Measurements from ENCODE around the gene ITPRID2.

Gene ITPRID2

DNA sequence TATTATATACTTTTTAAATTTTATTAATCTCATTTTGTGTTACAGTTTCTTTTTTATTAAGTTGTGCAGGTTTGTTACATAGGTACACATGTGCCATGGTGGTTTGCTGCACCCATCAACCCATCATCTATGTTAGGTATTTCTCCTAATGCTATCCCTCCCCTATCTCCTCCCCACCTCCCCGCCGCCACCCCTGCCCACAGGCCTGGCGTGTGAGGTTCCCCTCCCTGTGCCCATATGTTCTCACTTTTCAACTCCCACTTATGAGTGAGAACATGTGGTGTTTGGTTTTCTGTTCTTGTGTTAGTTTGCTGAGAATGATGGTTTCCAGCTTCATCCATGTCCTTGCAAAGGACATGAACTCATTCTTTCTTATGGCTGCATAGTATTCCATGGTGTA lies 64.3 kb downstream of the ITPRID2 start:
- in situ Hi-C loops (cut with MboI; ENCODE audit: low sequenced_read_pairs) = loop anchor here (25.0 kb wide), 1 partner anchor 219 kb away; no protein-coding TSS in a partner anchor

DNA sequence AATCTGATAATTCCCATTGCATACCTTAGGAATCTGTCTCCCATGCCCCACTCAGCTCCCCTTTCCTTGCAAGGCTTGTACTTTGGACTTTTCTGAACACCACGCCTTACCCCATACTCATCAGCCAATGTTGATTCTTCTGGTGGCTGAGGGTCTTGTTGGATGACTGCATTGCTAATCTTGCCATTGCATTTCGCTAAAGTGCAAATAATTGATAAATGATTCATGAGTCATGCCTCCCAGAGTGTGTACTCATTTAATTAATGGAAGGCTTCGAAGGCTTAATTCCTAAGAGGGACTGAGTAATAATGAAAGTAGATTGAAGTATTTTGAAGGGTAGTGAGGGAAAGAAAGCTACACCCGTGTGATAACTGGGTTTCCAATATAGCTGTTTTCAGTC lies 66.1 kb downstream of the ITPRID2 start:
- in situ Hi-C loops (cut with MboI; ENCODE audit: low sequenced_read_pairs) = loop anchor here (25.0 kb wide), 1 partner anchor 220 kb away; no protein-coding TSS in a partner anchor

DNA sequence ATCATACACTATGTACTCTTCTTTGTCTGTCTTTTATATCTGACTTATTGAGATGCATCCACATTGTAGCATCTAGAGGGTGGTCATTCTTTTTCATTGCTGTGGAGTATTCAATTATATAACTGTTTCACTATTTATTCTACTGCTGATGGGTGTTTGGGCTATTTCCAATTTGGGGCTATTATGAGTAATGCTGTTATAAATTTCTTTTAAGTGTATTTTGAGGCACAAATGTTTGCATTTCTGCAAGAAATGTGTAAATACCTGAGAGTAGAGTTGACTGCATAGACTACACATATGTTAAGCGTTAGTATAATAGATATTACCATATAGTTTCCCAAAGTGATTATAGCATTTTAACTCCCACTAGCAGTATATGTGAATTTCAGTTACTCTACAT lies 67.2 kb downstream of the ITPRID2 start:
- in situ Hi-C loops (cut with MboI; ENCODE audit: low sequenced_read_pairs) = loop anchor here (25.0 kb wide), 1 partner anchor 221 kb away; no protein-coding TSS in a partner anchor

DNA sequence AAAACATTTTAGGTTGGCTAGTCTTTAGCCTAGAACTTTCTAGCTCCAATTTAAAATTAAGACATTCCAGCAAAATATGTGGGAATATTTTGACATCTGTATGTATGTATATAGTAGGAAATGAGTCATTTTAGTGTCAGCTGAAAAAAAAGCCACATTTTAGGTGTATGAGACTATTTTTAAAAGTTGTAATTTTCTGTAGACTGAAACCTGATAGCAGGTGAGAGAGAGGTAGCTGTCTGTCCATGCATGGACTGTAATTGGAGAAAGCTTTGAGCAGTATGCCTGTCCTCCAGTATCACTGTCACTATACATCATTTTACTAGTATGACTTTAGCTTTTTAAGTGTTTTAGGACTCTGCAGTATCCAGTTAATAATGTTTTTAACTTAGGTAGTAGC lies 68.0 kb downstream of the ITPRID2 start:
- in situ Hi-C loops (cut with MboI; ENCODE audit: low sequenced_read_pairs) = loop anchor here (25.0 kb wide), 1 partner anchor 222 kb away; no protein-coding TSS in a partner anchor

DNA sequence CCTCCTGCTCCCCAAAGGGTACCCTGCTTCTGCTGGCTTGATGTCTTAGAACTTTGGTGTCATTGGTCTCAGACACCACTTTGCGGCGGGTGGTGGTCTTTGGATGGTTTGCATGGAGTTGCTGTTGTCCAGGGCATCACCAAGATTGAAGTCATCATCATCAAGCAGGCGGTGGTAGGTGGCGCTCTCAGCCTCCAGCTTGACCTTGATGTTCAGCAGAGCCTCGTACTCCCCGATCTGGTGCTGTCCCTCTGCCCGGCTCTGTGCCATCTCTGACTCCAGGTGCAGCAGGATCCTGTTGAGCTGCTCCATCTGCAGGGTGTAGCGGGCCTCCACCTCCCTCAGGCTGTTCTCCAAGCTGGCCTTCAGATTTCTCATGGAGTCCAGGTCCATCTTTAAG lies 69.6 kb downstream of the ITPRID2 start:
- in situ Hi-C loops (cut with MboI; ENCODE audit: low sequenced_read_pairs) = loop anchor here (25.0 kb wide), 1 partner anchor 224 kb away; no protein-coding TSS in a partner anchor

DNA sequence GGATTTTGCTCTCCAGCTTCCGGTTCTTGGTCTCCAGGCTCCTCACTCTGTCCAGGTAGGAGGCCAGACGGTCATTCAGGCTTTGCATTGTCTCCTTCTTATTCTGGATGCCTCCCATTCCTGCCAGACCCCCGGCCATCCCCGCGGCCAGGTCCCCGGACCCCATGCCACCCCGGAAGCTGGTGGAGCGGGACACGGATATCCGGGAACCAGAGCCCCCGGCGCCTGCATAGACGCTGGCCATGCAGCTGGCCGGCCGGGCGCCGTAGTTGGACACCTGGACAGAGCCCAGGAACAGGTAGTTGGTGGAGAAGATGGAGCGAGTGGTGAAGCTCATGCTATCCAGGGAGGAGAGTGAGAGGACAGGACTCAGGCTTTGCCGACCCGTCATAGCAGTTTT lies 70.6 kb downstream of the ITPRID2 start:
- in situ Hi-C loops (cut with MboI; ENCODE audit: low sequenced_read_pairs) = loop anchor here (25.0 kb wide), 1 partner anchor 225 kb away; no protein-coding TSS in a partner anchor

DNA sequence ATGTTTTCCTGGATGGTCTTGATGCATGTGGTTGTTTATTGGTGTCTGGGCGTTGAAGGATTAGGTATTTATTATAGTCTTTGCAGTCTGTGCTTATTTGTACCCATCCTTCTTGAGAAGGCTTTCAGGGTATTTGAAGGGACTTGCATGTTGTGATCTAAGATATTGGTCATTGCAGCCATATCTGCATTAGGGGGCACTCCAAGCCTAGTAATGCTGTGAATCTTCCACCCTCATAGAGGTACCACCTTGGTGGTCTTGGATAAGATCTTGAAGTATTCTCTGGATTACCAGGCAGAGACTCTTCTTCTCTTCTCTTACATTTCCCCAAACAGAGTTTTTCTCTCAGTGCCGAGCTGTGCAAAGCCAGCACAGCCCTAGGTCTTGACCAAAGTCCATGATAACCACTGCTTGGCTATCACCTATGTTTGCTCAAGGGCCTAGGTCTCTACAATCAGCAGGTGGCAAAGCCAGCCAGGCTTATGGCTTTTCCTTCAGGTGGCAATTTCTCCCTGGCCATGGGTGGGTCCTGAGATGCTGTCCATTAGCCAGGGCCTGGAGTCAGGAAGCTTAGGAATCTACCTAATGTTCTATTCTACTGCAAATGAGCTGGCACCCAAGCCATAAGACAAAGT lies 78.7 kb downstream of the ITPRID2 start:
- in situ Hi-C loops (cut with MboI; ENCODE audit: low sequenced_read_pairs) = loop anchor here (25.0 kb wide), 1 partner anchor 233 kb away; no protein-coding TSS in a partner anchor

DNA sequence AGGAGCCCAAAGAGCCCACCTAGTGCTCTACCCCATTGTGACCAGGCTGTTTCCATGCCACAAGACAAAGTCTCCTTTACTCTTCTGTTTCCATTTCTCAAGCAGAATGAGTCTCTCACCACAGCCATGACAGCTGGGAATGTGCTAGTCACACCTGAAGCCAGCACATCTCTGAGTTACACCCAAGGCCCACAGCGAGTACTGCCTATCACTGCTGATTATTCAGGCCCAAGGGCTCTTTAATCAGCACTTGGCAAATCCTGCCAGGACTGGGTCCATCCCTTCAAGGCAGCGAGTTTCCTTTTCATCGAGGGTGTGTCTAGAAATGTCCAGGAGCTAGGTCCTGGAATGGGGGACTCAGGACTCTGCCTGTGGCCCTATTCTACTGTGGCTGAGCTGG lies 79.5 kb downstream of the ITPRID2 start:
- in situ Hi-C loops (cut with MboI; ENCODE audit: low sequenced_read_pairs) = loop anchor here (25.0 kb wide), 1 partner anchor 234 kb away; no protein-coding TSS in a partner anchor

DNA sequence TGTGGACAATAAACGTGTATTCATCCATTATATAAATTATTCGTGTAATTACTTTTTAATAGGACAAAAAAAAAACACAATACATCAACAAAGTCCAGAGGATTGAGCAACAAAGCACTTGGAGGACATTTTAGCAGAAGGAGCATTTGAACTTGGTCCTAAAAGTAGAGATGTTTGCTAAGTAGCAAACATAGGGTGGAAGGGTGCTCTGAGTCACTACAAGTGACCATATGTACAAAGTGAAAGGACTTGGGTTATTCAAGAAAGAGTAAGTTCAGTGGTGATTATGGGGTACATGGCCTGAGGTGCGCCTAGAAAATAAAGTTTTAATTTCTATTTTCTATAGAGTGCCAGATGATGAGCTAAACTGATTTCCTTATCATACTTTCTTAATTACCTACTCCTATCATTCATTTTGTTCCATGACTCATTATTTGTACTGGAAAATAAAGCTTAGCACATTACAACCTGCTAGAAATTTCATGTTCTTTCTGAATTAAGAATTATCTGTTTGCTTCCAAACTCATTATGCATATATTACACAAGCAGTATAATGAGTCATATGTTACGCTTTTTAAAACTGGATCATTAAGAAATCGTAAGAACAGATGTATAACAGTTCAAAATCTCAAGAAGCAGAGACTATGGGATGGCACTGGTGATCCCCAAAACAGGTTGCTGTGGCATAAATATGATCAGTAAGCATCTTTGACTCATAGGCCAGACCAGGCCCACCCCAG lies 81.1 kb downstream of the ITPRID2 start:
- in situ Hi-C loops (cut with MboI; ENCODE audit: low sequenced_read_pairs) = loop anchor here (25.0 kb wide), 1 partner anchor 235 kb away; no protein-coding TSS in a partner anchor

DNA sequence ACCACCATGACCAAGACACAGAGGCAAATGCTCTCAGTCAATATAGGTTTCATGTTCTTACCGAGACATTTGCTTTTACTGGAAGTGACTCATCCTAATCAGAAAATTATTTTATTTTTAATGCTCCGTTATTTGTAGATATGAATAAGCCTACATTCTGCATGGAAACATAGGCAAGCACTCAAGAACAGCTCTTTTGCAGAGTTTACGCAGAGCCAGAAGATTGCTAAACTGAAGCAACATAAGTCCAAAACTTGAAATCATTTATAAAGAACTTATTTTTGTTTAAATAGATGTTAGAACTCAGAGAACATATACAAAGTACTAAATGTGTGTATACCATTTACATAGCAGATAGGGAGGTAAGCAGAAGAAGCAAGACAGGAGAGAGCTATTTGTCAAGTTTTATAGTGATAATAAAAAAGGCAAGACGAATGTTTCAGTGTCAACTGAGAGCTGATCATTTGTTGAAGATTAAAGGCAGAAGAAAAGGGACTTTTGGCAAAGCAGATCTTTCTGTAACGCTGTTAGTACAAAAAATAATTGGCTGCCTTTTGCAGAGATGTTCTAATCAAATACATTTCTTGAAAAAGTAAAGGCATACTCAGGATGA lies 81.7 kb downstream of the ITPRID2 start:
- in situ Hi-C loops (cut with MboI; ENCODE audit: low sequenced_read_pairs) = loop anchor here (25.0 kb wide), 1 partner anchor 236 kb away; no protein-coding TSS in a partner anchor

DNA sequence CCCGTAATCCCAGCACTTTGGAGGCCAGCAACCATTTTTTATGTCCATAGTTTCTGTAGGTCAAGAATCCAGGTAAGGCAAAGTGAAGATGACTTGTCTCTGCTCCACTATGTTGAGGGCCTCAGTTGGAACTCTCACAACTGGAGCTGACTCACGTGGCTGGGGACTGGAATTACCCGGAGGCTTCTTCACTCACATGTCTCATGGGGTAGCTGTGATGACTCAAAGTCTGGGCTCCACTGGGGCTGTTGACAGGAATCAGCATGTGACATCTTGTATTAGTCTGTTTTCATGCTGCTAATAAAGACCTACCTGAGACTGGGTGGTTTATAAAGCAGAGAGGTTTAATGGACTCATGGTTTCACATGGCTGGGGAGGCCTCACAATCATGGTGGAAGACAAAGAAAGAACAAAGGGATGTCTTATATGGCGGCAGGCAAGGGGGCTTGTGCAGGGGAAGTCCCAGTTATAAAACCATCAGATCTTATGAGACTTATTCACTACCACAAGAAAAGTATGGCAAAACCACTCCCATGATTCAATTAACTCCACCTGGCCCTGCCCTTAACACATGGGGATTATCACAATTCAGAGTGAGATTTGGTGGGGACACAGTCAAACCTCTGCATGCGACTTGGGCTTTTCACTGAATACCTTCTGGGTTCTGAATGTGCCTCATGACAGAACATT lies 86.3 kb downstream of the ITPRID2 start:
- in situ Hi-C loops (cut with MboI; ENCODE audit: low sequenced_read_pairs) = no loop called here

DNA sequence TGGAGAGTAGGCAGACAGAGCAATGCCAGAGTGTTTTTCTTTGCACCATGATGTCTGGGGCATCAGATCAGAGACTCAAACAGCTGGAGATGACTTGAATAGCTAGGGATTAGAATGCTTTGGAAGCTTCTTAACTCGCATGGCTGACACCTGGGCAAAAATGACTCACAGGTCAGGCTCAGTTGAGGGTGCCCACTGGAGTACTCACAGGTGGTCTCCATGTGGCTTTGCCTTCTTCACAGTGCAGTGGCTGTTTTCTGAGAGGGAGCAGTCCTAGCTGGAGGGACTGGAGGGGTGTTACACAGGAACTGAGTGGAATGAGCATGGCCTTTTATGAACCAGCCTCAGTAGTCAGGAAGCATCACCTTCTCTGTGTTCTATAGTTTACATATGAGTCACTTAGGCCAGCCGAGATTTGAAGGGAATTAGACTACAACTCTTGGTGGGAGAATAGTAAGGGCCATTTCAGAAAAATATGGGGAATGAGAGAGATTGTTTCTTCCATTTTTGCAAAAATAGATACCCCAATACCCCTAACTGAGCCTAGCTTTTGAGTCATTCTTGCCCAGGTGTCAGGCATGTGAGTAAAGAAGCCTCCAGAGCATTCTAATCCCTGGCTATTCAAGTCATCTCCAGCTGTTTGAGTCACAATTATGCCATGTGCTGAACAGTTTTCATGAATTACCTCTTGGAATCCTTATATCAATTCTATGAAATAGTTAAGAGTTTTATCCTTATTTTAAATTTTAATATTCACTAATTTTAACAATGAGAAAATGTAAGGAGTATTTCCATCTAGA lies 87.0 kb downstream of the ITPRID2 start:
- in situ Hi-C loops (cut with MboI; ENCODE audit: low sequenced_read_pairs) = no loop called here
